A673 (cell line): ENCODE measurements around the gene CCER1. TPM values are rescaled to one million over a fixed set of nuclear protein-coding genes. Genes with fewer than 3 reads are reported as not detected.
A peak's percentile ranks its signal among the peaks of the same experiment; 100 is the strongest.

Source experiments
- BruUV-seq: library from RNA; stranded (reverse); fragments of 400-500 nt; replicated peaks from 2 replicates; lab custom pipeline; 2021; lab: Mats Ljungman, UMichigan
- CTCF ChIA-PET: fragments of 300-600 bp; sonication (Branson Sonifier 250); formaldehyde crosslinking; loops from one replicate; lab custom pipeline; 2022; ENCODE audit warnings: antibody characterized with exemption; lab: Charles Lee
- POLR2A ChIA-PET: fragments of 300-600 bp; sonication (Branson Sonifier 250); formaldehyde crosslinking; loops from one replicate; lab custom pipeline; 2022; ENCODE audit warnings: antibody characterized with exemption; ENCODE audit not compliant: low non-redundant PET; lab: Charles Lee
- DNase-seq: peaks from one replicate; pipeline ENCODE4 v3.0.0-alpha.2; 2015; ENCODE audit warnings: low spot score
- H3K27ac ChIP-seq: fragments of 200-600 bp; sonication (generic); 2 replicates; pipeline ENCODE4 v1.5.1; 2016; ENCODE audit warnings: mixed run types, low read depth, mild to moderate bottlenecking, mixed read lengths, antibody characterized with exemption, low read length; ENCODE audit not compliant: poor library complexity, severe bottlenecking
- H3K27me3 ChIP-seq: fragments of 200-600 bp; sonication (generic); replicated peaks from 2 replicates; pipeline ENCODE4 v1.6.1; 2017; ENCODE audit warnings: mixed run types, low read depth, mild to moderate bottlenecking, mixed read lengths, antibody characterized with exemption, low read length; ENCODE audit not compliant: insufficient read depth, poor library complexity
- H3K36me3 ChIP-seq: fragments of 200-600 bp; sonication (generic); 2 replicates; pipeline ENCODE4 v1.6.1; 2016; ENCODE audit warnings: mixed run types, mild to moderate bottlenecking, mixed read lengths, antibody characterized with exemption, low read length; ENCODE audit not compliant: insufficient read depth, poor library complexity, severe bottlenecking
- H3K4me1 ChIP-seq: fragments of 200-600 bp; sonication (generic); 2 replicates; pipeline ENCODE4 v1.6.1; 2017; ENCODE audit warnings: mixed run types, mild to moderate bottlenecking, mixed read lengths, antibody characterized with exemption, low read length; ENCODE audit not compliant: insufficient read depth, poor library complexity, severe bottlenecking
- H3K4me3 ChIP-seq: fragments of 200-600 bp; sonication (generic); 2 replicates; pipeline ENCODE4 v1.5.1; 2016; ENCODE audit warnings: low read depth, mixed run types, mild to moderate bottlenecking, mixed read lengths, low read length; ENCODE audit not compliant: poor library complexity, severe bottlenecking
- H3K9me3 ChIP-seq: fragments of 200-600 bp; sonication (generic); 2 replicates; pipeline ENCODE4 v1.6.1; 2016; ENCODE audit warnings: mixed run types, low read depth, mild to moderate bottlenecking, mixed read lengths, antibody characterized with exemption, low read length; ENCODE audit not compliant: poor library complexity, severe bottlenecking
- CTCF ChIP-seq: fragments of 300-800, 200-600 bp; sonication (generic); conservative IDR thresholded peaks from 2 replicates; pipeline ENCODE4 v1.5.1; 2017; ENCODE audit warnings: low read depth, mild to moderate bottlenecking, antibody characterized with exemption, low read length, moderate library complexity, mixed read lengths
- EZH2 ChIP-seq: fragments of 200-600 bp; sonication (generic); IDR thresholded peaks from 2 replicates; pipeline ENCODE4 v1.6.1; 2017; ENCODE audit warnings: borderline replicate concordance, low read depth, mild to moderate bottlenecking, mixed read lengths, antibody characterized with exemption, low read length; ENCODE audit not compliant: poor library complexity, severe bottlenecking
- intact Hi-C: fragments of 100-400 bp; cut with micrococcal nuclease; formaldehyde crosslinking; loops from one replicate; pipeline ENCODE4 v1.10.0; 2022; ENCODE audit not compliant: unreplicated experiment
- total RNA-seq: library from RNA; stranded (reverse); gene quantifications from 2 replicates; pipeline ENCODE4 v1.2.3, GENCODE V29; 2021

The CCER1 gene
- total RNA-seq, 1 experiment from 2014 or later: not detected

- Histone ChIP-seq H3K27ac (no peak overlapping the region), H3K4me1 (no peaks in the 10 kb centered on the region), H3K27me3 (no peaks in the 10 kb centered on the region), H3K9me3 (no peaks in the 10 kb centered on the region), H3K36me3 (no peaks in the 10 kb centered on the region), H3K4me3 (no peak overlapping the region)
- ChIA-PET CTCF (interaction anchor here (0.7 kb wide), 3 partner anchors 19 to 1961 kb away, joined by 5 to 6 read pairs (median 5); no protein-coding TSS in a partner anchor), POLR2A (interaction anchor here (0.6 kb wide), 1 partner anchor 348 kb away, joined by 3 read pairs; no protein-coding TSS in a partner anchor)
- BruUV-seq: no TSS peak
- intact Hi-C loops: loop anchor here (1.0 kb wide), 2 partner anchors 131 to 377 kb away; no protein-coding TSS in a partner anchor
- peak; percentile 64 for DNase-seq
- TF ChIP-seq EZH2 (no peak), CTCF (peak; percentile 70)
Measured at GRCh38 chr12:90978117-90978770, 23.3 kb upstream of the CCER1 start.

GRCh38 chr12:90977224-90977623, 22.2 kb upstream of the CCER1 start:
- H3K27me3 ChIP-seq: no peaks in the 10 kb centered on the region
- BruUV-seq: no TSS peak
- DNase-seq: no peak
- intact Hi-C loops: loop anchor here (2.0 kb wide), 1 partner anchor 350 kb away; no protein-coding TSS in a partner anchor
- H3K36me3 ChIP-seq: no peaks in the 10 kb centered on the region
- H3K27ac ChIP-seq: no peak overlapping the region
- H3K4me1 ChIP-seq: no peaks in the 10 kb centered on the region
- no peak overlapping the region for H3K4me3 ChIP-seq
- ChIA-PET CTCF (no interaction called here), POLR2A (no interaction called here)
- no peaks in the 10 kb centered on the region for H3K9me3 ChIP-seq
- TF ChIP-seq CTCF (no peak), EZH2 (no peak)

- H3K9me3 ChIP-seq: no peaks in the 10 kb centered on the region
- no peaks in the 10 kb centered on the region for H3K36me3 ChIP-seq
Measured at GRCh38 chr12:90974286-90974685, 19.3 kb upstream of the CCER1 start.

More at GRCh38 chr12:90974286-90974685, 19.3 kb upstream of the CCER1 start:
- intact Hi-C loops: no loop called here
- CTCF ChIA-PET: no interaction called here
- Histone ChIP-seq H3K4me1 (no peaks in the 10 kb centered on the region), H3K4me3 (no peak overlapping the region), H3K27me3 (no peaks in the 10 kb centered on the region), H3K27ac (no peak overlapping the region)
- TF ChIP-seq EZH2 (no peak), CTCF (no peak)
- no peak for DNase-seq
- BruUV-seq: no TSS peak
- POLR2A ChIA-PET: no interaction called here
